Gastroesophageal sphincter (tissue), 3 donors: Measurements from ENCODE around the gene ME1.

Source experiments
- POLR2AphosphoS5 ChIP-seq: sonication (generic); formaldehyde crosslinking; IDR thresholded peaks from one replicate; pipeline ENCODE4 v1.6.1; 2017; ENCODE audit warnings: antibody characterized with exemption
- TF ChIP-seq, protein P1 (sequence below), 4 experiments: fragments of 200-600 bp in 2 of 4; fragments of 450-650 bp in 2 of 4; sonication (generic) in 1 of 4; IDR thresholded peaks; one replicate each; pipeline ENCODE4 v1.5.1; 2017 to 2019; ENCODE audit warnings: antibody characterized with exemption in 4 of 4, mild to moderate bottlenecking in 2 of 4, moderate library complexity in 2 of 4

DNA sequence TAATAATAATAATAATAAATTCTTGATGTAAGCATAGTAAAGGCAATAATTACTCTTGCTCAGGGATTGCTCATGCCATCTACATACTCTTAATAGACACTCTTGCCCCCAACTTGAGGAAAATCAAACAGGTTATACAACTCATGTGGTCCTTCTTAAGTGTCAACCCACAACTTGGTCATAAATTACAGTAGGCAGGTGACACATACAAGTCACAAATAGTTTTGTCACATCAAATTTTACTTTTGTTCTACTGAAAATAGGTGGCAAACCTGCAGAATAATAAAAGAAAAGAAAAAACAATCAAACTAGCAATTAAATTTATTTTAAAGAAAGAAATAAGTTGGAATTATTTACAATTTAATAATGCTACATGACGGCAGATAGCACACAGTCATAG, 1.6 kb downstream of the ME1 start:
- TF ChIP-seq, protein P1, sequence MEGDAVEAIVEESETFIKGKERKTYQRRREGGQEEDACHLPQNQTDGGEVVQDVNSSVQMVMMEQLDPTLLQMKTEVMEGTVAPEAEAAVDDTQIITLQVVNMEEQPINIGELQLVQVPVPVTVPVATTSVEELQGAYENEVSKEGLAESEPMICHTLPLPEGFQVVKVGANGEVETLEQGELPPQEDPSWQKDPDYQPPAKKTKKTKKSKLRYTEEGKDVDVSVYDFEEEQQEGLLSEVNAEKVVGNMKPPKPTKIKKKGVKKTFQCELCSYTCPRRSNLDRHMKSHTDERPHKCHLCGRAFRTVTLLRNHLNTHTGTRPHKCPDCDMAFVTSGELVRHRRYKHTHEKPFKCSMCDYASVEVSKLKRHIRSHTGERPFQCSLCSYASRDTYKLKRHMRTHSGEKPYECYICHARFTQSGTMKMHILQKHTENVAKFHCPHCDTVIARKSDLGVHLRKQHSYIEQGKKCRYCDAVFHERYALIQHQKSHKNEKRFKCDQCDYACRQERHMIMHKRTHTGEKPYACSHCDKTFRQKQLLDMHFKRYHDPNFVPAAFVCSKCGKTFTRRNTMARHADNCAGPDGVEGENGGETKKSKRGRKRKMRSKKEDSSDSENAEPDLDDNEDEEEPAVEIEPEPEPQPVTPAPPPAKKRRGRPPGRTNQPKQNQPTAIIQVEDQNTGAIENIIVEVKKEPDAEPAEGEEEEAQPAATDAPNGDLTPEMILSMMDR (IDR thresholded peaks at IDR 0.05): no peak
- TF ChIP-seq POLR2AphosphoS5: no peak
